ENCODE measurements around the gene XCR1. TPM values are rescaled to one million over a fixed set of nuclear protein-coding genes. Genes with fewer than 3 reads are reported as not detected.
"Not testable (repeated sequence)": the region's sequence is repeated elsewhere in the genome, so short reads cannot be mapped to it uniquely, and the experiment has no call there.

The XCR1 gene
- total RNA-seq, 3 donors from 2014 or later = 0.13 to 0.29 (median 0.20) TPM

- DNase-seq = no peak
- Histone ChIP-seq H3K4me1 (ENCODE audit: low read depth) (no peaks in the 10 kb centered on the region), H3K9me3 (no peaks in the 10 kb centered on the region), H3K36me3 (ENCODE audit: low read depth) (no peaks in the 10 kb centered on the region), H3K4me3 (no peak overlapping the region)
- no peak for TF ChIP-seq CTCF (IDR thresholded peaks at IDR 0.05)
- intact Hi-C loops (cut with DNase I, micrococcal nuclease) = no loop called here
- ATAC-seq = no peak
Measured at GRCh38 chr3:46061108-46061720, 33.9 kb upstream of the XCR1 start.

- Histone ChIP-seq H3K4me1 (ENCODE audit: low read depth) (no peaks in the 10 kb centered on the region), H3K4me3 (no peak overlapping the region), H3K36me3 (ENCODE audit: low read depth) (no peaks in the 10 kb centered on the region), H3K9me3 (no peaks in the 10 kb centered on the region)
- no peak for DNase-seq
- ATAC-seq = no peak
- no peak for TF ChIP-seq CTCF (IDR thresholded peaks at IDR 0.05)
- intact Hi-C loops (cut with DNase I, micrococcal nuclease) = no loop called here
Measured at GRCh38 chr3:46060551-46060950, 33.3 kb upstream of the XCR1 start.

- DNase-seq = no peak
- H3K4me3 ChIP-seq = no peak overlapping the region
- no peaks in the 10 kb centered on the region for H3K4me1 ChIP-seq (ENCODE audit: low read depth)
- intact Hi-C loops (cut with DNase I, micrococcal nuclease) = no loop called here
- H3K36me3 ChIP-seq (ENCODE audit: low read depth) = no peaks in the 10 kb centered on the region
- no peak for TF ChIP-seq CTCF (IDR thresholded peaks at IDR 0.05)
- no peaks in the 10 kb centered on the region for H3K9me3 ChIP-seq
- ATAC-seq = no peak
Measured at GRCh38 chr3:46059432-46059831, 32.1 kb upstream of the XCR1 start.

GRCh38 chr3:46058981-46059380 is 31.7 kb upstream of the XCR1 start:
- H3K4me3 ChIP-seq = no peak overlapping the region
- H3K9me3 ChIP-seq = no peaks in the 10 kb centered on the region
- no peaks in the 10 kb centered on the region for H3K36me3 ChIP-seq (ENCODE audit: low read depth)
- H3K4me1 ChIP-seq (ENCODE audit: low read depth) = no peaks in the 10 kb centered on the region
- DNase-seq (no peak), ATAC-seq (no peak)
- intact Hi-C loops (cut with DNase I, micrococcal nuclease) = no loop called here
- no peak for TF ChIP-seq CTCF (IDR thresholded peaks at IDR 0.05)

GRCh38 chr3:46057716-46058115 is 30.4 kb upstream of the XCR1 start:
- no peaks in the 10 kb centered on the region for H3K9me3 ChIP-seq
- intact Hi-C loops (cut with DNase I, micrococcal nuclease) = no loop called here
- no peak for TF ChIP-seq CTCF (IDR thresholded peaks at IDR 0.05)
- H3K36me3 ChIP-seq (ENCODE audit: low read depth) = no peaks in the 10 kb centered on the region
- DNase-seq (no peak), ATAC-seq (no peak)
- H3K4me3 ChIP-seq = no peak overlapping the region
- H3K4me1 ChIP-seq (ENCODE audit: low read depth) = no peaks in the 10 kb centered on the region

- DNase-seq = no peak
- H3K36me3 ChIP-seq (ENCODE audit: low read depth) = no peaks in the 10 kb centered on the region
- H3K4me3 ChIP-seq = no peak overlapping the region
- no peak for TF ChIP-seq CTCF (IDR thresholded peaks at IDR 0.05)
- ATAC-seq = no peak
- no peaks in the 10 kb centered on the region for H3K9me3 ChIP-seq
- H3K4me1 ChIP-seq (ENCODE audit: low read depth) = no peaks in the 10 kb centered on the region
- intact Hi-C loops (cut with DNase I, micrococcal nuclease) = no loop called here
Measured at GRCh38 chr3:46056686-46057085, 29.4 kb upstream of the XCR1 start.

- H3K4me1 ChIP-seq (ENCODE audit: low read depth); H3K36me3 ChIP-seq (ENCODE audit: low read depth); DNase-seq; ATAC-seq; intact Hi-C loops (cut with DNase I, micrococcal nuclease); H3K4me3 ChIP-seq; H3K9me3 ChIP-seq: not testable (repeated sequence)
Measured at GRCh38 chr3:46053761-46054515, 26.7 kb upstream of the XCR1 start.

- DNase-seq; H3K4me1 ChIP-seq (ENCODE audit: low read depth); H3K36me3 ChIP-seq (ENCODE audit: low read depth); H3K9me3 ChIP-seq; H3K4me3 ChIP-seq; ATAC-seq; intact Hi-C loops (cut with DNase I, micrococcal nuclease): not testable (repeated sequence)
Measured at GRCh38 chr3:46053265-46053664, 26.0 kb upstream of the XCR1 start.
